HG03442 (cell line): ENCODE results near the gene RABGGTA.
A peak's percentile ranks its signal among the peaks of the same experiment; 100 is the strongest.
"Not testable (repeated sequence)": the region's sequence is repeated elsewhere in the genome, so short reads cannot be mapped to it uniquely, and the experiment has no call there.

ENCODE experiments used
- ATAC-seq: cut with Tn5 transposase; IDR thresholded peaks from one replicate; pipeline ENCODE4 v1.9.1; 2021; ENCODE audit warnings: mild to moderate bottlenecking, moderate library complexity; ENCODE audit not compliant: unreplicated experiment

RABGGTA gene

DNA sequence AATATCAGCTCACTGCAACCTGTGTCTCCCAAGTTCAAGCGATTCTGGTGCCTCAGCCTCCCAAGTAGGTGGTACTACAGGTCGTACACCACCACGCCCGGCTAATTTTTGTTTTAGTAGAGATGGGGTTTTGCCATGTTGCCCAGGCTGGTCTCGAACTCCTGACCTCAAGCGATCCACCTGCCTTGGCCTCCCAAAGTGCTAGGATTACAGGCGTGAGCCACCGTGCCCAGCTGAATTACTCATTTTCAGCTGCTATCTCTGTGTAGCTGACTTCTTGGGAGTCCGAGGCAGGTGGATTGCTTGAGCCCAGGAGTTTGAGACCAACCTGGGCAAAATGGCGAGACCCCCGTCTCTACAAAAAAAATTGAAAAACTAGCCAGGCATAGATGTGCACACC lies 26.0 kb downstream of the RABGGTA start:
- ATAC-seq = not testable (repeated sequence)

DNA sequence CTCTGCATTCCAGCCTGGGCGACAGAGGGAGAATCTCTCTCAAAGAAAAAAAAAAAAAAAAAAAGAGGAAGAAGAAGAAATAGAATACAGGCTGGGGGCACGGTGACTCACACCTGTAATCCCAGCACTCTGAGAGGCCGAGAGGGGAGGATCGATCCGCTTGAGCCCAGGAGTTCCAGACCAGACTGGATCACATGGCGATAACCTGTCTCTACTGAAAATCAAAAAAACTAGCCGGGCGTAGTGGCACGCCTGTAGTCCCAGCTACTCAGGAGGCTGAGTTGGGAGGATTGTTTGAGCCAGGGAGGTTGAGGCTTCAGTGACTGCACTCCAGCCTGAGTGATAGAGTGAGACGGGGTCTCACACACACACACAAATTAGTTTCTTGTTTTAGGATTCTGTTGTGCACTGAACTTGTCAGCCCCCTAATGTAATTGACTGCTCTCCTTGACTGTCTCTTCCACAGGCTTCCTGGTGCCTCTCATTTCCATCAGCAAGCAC lies 28.0 kb downstream of the RABGGTA start:
- ATAC-seq = no peak

DNA sequence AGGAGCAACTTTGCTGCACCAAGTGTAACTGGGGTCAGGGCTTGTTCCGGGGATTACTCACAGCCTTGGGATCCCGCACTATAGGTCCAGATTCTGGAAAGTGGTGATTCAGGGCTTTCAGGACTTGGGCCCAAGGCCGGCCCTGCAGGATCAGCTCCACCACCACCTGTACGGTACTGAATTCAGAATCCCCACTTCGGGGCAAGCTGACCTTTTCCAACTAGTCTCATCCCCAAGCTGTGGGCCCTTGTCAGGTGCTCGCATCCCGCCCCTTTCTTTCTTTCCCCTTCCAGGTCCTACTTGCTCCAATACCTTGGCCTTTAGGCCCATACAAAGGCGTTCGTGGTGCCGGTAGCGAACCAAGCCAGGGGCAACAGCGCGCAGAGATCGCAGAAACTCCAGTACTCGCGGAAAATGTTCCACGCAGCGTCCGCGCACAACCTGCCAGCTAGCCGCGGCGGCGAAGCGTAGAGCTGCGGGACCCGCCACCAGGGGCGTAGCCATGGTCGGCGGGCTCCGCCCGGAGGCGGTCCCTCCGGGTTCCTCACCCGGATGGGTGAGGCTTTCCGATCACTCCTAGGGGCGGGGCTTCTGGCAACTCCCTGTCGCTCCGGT lies 29.5 kb downstream of the RABGGTA start:
- ATAC-seq = peak; percentile 71

DNA sequence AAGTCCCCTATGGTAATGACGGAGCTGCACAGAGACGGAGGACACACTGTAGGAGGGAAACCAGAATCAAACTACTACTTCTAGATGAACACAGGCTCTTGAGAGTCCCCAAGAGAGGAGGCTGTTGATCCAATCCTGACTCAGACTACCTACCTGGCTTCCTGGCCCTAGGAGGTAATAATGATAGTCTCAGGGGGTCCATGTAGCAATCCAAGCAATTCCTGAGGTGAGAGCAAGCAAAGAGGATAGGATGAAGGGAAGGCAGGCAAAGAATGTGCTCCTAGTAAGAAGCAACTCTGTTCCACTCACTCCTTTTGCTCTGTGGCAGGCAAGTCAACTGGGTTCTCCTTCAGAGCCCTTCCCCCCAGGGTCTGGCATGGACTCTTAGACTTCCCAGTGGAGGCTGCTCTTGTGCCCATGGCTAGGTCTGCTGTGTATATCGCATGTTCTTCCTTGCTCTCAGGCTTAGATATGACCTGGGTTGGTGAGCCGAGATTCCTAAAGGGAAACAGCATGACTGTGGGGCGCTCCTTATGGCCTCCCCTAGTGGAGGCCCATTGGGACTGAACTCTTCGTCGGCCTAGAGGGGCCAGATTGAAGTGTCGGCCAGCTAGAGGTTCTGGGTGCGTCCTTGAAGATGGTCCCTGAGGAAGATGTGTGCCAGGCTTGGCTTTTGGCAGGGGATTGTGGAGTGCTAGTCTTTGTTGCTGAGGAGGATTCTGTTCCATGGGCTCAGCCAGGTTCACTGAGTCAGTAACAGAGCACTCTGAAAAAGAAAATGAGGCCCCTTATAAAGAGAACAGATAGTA lies 31.1 kb downstream of the RABGGTA start:
- ATAC-seq = no peak

DNA sequence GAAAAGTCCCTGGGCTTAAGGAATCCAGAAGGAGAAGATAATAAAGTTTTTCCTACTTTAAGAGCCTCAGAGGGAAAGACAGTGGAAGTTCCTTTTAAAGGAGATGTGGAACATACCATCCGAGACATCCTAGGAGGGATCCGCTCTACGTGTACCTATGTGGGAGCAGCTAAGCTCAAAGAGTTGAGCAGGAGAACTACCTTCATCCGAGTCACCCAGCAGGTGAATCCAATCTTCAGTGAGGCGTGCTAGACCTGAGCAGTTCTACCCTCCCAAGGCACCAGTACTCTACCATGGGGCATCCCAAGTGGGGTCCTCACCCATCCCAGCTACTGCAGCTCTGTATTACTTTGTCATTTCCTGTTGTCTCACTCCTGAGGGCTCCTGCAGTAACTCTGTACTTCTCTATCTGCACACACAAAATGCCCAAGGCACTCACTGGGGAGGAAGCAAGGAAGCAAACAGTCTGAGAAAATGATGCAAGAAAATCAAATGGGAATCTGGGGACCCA lies 32.8 kb downstream of the RABGGTA start:
- no peak for ATAC-seq

DNA sequence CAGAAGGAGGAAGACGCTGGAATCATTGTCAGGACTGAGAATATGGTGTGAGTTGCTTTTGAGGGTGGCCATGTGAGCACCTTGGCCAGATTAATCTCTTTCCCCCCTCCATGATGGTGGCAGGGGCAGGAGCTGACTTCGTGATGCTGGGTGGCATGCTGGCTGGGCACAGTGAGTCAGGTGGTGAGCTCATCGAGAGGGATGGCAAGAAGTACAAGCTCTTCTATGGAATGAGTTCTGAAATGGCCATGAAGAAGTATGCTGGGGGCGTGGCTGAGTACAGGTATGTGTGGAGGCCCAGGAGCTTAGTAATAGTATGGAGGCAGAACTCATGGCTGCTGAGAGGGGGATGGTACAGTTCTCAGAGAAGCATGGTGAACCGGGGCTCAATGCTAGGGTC lies 33.3 kb downstream of the RABGGTA start:
- ATAC-seq = no peak

- ATAC-seq = no peak
Measured at GRCh38 chr14:24237463-24237955, 33.9 kb downstream of the RABGGTA start.

DNA sequence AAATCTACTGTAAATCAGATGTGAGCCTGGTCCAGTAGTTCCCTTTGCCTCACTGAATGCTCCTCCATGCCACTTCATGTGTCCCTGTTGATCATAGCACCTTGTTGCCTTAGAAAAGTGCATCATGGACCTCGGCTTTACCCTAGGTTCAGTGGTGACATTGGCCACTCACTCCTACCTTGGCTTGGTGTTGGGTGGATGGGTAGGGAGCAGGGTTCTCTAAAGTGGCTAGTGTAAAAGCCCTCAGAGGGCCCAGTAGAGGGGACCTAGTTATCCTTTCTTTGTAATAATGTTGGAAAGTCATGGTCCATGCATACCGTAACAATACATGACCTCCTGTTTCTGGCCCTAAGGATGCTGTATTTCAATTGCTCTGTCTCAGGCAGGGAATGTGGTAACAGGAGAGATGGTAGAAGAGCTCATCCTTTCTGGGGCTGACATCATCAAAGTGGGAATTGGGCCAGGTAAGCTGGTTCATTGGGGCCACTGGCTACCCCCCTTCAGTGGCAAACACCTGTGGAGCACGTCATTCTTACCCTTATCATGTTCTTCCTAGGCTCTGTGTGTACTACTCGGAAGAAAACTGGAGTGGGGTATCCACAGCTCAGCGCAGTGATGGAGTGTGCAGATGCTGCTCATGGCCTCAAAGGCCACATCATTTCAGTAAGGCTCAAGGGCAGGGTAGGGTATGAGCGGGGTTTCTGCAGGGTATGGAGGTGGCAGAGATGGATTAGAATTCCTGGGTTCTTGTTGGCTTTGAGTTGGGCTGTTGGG lies 34.5 kb downstream of the RABGGTA start:
- no peak for ATAC-seq

DNA sequence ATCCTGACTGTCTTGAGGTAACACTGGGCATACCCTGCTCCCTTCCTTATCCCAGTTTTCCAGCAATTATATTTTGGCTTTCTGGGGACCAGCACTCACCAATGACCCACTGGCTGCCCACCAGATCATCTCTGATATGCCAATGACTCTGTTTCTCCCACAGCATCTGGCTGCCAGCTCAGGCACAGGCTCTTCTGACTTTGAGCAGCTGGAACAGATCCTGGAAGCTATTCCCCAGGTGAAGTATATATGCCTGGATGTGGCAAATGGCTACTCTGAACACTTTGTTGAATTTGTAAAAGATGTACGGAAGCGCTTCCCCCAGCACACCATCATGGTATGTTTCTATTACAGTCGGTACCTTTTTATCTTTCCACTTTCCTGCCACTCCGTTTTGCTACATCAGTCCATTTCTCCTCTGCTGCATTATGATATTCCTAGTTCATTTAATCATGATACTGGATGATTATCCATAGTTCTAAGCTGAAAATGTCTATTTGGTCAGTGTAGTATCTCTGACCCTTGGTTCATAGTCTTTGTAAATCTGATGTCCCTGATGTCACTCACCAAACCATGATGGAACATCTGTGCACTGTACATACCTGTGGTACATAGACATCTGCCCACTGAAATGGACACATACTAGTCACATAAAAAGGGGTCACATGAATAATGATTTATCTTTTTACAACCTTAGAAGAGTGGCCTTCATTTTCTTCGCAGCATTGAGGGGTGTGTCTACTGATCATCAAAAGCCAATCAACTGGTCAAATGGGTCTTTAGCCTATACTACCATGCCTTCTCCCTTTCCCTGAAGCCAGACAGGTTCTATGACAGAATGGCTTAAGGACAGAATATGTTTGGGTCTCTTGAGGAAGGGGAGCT lies 35.4 kb downstream of the RABGGTA start:
- ATAC-seq = no peak

- no peak for ATAC-seq
Measured at GRCh38 chr14:24234095-24235005, 37.0 kb downstream of the RABGGTA start.

DNA sequence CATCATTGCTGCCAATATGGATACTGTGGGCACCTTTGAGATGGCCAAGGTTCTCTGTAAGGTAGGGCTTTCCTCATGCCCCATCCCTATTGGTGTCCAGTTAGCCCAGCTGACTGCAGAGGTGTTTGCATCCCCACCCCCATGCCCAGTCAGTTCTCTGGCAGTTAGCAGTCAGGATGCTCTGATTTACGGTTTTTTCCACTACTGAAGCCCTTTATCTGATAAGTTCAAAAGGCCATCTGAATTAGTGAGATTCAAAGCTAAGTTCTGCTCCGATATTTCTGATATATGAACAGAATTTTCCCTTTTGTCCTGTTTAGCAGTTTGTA lies 37.9 kb downstream of the RABGGTA start:
- ATAC-seq = no peak

DNA sequence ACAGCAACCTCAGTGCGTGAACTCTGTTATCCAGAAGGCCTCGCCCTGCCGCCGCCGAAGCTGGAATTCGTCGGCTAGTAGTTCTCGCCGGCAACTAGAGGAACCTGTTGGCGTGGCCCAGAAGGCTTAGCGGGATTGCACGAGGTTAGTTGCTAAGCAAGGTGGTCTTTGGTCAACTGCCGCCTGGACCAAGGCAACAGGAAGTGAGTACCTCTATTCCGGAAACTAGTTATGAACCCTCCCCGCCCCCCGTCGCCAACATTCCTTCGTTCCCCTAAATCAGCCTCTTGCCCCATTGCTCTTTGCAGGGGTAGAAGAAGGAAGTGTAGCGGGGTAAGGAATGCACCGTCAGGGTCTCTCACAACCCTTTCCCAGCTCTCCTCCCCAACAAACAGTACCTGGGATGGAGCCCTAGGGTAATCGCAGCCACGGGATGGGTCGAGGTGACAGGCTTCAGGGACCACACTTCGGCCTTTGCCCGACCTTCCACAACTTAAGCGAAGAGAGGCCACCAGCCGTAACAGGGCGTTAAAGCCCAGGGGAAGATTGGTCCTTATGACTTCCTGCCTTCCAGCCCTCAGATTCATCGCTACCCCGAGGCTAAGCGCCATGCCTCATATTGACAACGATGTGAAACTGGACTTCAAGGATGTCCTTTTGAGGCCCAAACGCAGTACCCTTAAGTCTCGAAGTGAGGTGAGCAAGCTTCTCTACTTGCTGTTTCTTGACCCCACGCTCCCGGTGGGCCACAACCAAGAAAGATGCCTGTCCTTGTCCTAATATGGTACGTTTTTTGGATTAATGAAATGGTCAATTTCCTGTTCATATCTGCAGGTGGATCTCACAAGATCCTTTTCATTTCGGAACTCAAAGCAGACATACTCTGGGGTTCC lies 38.5 kb downstream of the RABGGTA start, which contains the start of gene GMPR2:
Gene GMPR2, plus strand, starts transcription at position 285 of the 893 bp plus-strand sequence. Its CDS starts 325 bp downstream, at position 610.
- ATAC-seq = peak; percentile 43

- ATAC-seq = peak; percentile 75
Measured at GRCh38 chr14:24232121-24232644, 39.2 kb downstream of the RABGGTA start, which contains the start of gene NEDD8. NEDD8 (minus strand) TSS chr14:24232367; CDS start chr14:24232267, 100 bp downstream.

DNA sequence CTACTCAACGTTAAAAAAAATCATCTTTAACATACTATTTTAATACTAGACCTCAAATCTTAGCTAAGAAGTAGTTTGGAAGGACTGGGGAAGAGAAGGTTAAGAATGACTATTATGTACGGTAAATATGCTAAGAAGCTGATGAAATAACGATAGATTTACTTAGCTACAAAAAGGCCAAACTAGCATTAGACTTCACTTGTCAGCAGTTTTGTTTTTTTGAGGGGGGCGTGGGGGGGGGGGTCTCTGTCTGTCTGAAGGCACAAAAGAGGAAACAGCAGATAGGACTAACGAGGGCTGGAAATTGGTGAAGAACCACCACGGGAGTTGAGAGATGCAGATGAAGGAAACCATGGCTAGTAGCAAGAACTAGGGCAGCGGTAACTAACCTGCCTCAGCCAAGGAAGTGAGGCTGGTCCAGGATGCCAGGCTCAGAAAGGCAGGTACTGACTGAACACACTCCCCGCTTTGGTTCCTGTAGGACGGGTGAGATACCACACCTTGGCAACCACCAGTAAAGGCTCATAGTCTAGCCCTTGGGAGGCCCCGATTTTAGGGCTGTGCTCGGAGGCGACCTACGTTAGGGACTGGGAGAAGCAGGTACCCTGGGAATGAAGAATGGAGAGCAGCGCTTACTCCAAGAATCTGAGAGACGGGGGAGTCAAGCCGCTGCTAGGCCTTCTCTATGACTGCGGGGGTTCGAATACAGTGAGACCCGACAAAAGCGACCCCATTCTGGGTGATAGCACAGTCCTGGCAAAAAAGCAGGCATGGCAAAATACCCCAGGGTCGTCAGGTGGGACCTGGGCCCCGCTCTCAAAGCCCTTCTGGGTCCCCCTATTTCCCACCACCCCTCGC lies 39.9 kb downstream of the RABGGTA start:
- ATAC-seq = peak; percentile 4

DNA sequence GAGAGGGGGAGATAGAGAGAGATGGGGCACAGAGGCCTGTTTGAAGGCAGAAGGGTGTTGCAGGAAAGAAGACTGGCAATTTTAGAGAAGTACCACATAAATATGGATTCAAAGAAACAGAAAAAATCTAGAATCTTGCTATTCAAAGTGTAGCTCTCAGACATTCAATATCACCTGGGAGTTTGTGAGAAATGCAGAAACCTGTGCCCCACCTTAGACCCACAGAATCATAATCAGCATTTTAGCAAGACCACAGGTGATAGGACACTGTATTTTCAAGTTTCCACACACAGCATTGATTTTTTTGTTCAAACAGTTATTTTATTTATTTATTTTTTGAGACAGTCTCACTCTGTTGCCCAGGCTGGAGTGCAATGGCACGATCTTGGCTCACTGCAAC lies 42.5 kb downstream of the RABGGTA start:
- ATAC-seq = no peak

GRCh38 chr14:24226473-24226872 lies 44.9 kb downstream of the RABGGTA start:
- no peak for ATAC-seq

GRCh38 chr14:24224618-24225071 lies 46.8 kb downstream of the RABGGTA start:
- no peak for ATAC-seq
